Right lobe of liver (tissue), 6 donors: ENCODE measurements around the gene MMADHC. TPM values are rescaled to one million over a fixed set of nuclear protein-coding genes. Genes with fewer than 3 reads are reported as not detected.
A peak's percentile ranks its signal among the peaks of the same experiment; 100 is the strongest.

ENCODE experiments used
- ATAC-seq, 4 donors: fragments of 200-7000 bp; cut with Tn5 transposase; one replicate each; pipeline ENCODE4 v1.9.1; 2020; ENCODE audit warnings: mild to moderate bottlenecking in 4 of 4, moderate library complexity in 4 of 4
- DNase-seq, 3 donors: peaks; one replicate each; pipeline ENCODE4 v3.0.0-alpha.2; 2020
- H3K27ac ChIP-seq, 3 donors: fragments of 200-600 bp; one replicate each; pipeline ENCODE4 v1.8.0; 2022
- H3K27me3 ChIP-seq, 2 donors: fragments of 200-600 bp; one replicate each; pipeline ENCODE4 v1.8.0; 2022
- H3K36me3 ChIP-seq, 4 donors: fragments of 200-600 bp; sonication (generic) in 1 of 4; one replicate each; pipeline versions ENCODE4 v1.5.1 to v1.8.0; 2017 to 2022; ENCODE audit warnings: control low read depth in 1 of 4
- H3K4me1 ChIP-seq, 4 donors: fragments of 200-600 bp; sonication (generic) in 1 of 4; one replicate each; pipeline versions ENCODE4 v1.5.1 to v1.8.0; 2017 to 2022; ENCODE audit warnings: control low read depth in 1 of 4
- H3K4me3 ChIP-seq, 3 donors: fragments of 200-600 bp; one replicate each; pipeline ENCODE4 v1.8.0; 2022
- H3K9me3 ChIP-seq, 4 donors: fragments of 200-600 bp; sonication (generic) in 1 of 4; one replicate each; pipeline versions ENCODE4 v1.5.1 to v1.8.0; 2017 to 2022; ENCODE audit warnings: control low read depth in 1 of 4
- POLR2A ChIP-seq: fragments of 450-650 bp; IDR thresholded peaks from one replicate; pipeline ENCODE4 v1.6.1; 2017; ENCODE audit warnings: antibody characterized with exemption, mild to moderate bottlenecking
- WGBS: methylation state at CpG from one replicate; pipeline ENCODE4 v1.1.6; 2018; ENCODE audit warnings: low coverage, low lambda C conversion rate; ENCODE audit not compliant: insufficient coverage; ENCODE audit errors: missing lambda C conversion rate; 5-methylcytosine and 5-hydroxymethylcytosine counted together
- intact Hi-C, 2 donors: fragments of 100-400 bp; cut with DNase I; formaldehyde crosslinking; loops; one replicate each; pipeline versions ENCODE4 v1.11.2 to v1.14.1; 2022
- total RNA-seq, 6 experiments: library from RNA; depleted of rRNA in 2 of 6; stranded (reverse); fragments of >200 nt in 2 of 6; fragmentation: NEBNext Ultra II Directional in 3 of 6; extraction: Animal tissue kit (Norgen Biotek cat#: 25700) in 3 of 6; gene quantifications; one replicate each; pipeline versions ENCODE4 v1.1.0 to v1.2.4, GENCODE V29; 2016 to 2023
- TF ChIP-seq, protein P1 (sequence below), 4 donors: fragments of 200-600 bp in 3 of 4; fragments of 450-650 bp in 1 of 4; IDR thresholded peaks; one replicate each; pipeline versions ENCODE4 v1.5.1 to v1.8.0; 2016 to 2022; ENCODE audit warnings: antibody characterized with exemption in 4 of 4, mild to moderate bottlenecking in 2 of 4
- donor health status: DM: no; HTN: yes; CAD: no.
- donor health status: DM: no; HTN: no; CAD: no.
- donor health status: DM: no; HTN: no; CAD: no.
- donor health status: DM: no; HTN: yes; CAD: no.
- donor health status: DM: no; HTN: yes; CAD: no.

MMADHC gene
- total RNA-seq, 6 experiments from 2014 or later = 59.9 to 84.9 (median 66.2) TPM

DNA sequence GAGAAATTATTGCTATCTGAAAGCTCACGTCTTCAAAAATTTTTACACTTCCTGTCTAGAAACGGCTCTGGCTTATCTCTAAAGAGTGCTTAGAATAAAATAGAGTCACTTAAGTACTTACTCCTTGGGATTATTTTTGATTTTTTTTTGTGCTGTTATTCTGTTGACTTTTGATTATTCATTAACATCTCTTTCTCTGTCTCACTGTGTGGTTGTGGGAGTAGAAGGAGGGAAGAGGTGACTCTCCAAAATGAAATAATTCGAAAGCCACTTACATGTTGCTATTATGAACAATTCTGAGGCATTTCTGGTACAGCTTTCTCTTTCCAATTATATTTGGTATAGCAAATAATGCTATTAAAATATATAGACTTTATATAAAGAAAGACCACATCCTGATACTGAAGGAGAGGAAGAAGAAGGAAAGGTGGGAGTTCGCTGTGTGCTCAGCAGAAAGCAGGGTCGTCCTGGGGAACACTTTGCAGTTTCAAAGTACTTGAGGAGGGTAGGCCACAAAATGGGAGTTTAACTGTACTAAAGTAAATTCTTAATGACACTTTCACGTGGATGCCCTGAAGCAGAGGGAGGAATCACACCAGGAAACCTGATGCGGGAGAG is 9.6 kb upstream of the MMADHC start:
- no peak for TF ChIP-seq POLR2A
- TF ChIP-seq, protein P1, sequence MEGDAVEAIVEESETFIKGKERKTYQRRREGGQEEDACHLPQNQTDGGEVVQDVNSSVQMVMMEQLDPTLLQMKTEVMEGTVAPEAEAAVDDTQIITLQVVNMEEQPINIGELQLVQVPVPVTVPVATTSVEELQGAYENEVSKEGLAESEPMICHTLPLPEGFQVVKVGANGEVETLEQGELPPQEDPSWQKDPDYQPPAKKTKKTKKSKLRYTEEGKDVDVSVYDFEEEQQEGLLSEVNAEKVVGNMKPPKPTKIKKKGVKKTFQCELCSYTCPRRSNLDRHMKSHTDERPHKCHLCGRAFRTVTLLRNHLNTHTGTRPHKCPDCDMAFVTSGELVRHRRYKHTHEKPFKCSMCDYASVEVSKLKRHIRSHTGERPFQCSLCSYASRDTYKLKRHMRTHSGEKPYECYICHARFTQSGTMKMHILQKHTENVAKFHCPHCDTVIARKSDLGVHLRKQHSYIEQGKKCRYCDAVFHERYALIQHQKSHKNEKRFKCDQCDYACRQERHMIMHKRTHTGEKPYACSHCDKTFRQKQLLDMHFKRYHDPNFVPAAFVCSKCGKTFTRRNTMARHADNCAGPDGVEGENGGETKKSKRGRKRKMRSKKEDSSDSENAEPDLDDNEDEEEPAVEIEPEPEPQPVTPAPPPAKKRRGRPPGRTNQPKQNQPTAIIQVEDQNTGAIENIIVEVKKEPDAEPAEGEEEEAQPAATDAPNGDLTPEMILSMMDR (IDR thresholded peaks at IDR 0.05) = no peak
- DNase-seq = no peak
- Histone ChIP-seq H3K4me1 (peaks cover 0 to 8% (median 5%) of the 10 kb centered on the region in 4 donors), H3K27ac (no peak overlapping the region), H3K36me3 (no peaks in the 10 kb centered on the region), H3K4me3 (no peak overlapping the region), H3K27me3 (no peaks in the 10 kb centered on the region), H3K9me3 (peaks cover 0 to 6% (median 0%) of the 10 kb centered on the region in 4 donors)
- 21% methylated on average over 7 of the region's 7 CpGs for WGBS
- intact Hi-C loops = no loop called here
- peak; percentile 58 to 71 (median 66) for ATAC-seq

DNA sequence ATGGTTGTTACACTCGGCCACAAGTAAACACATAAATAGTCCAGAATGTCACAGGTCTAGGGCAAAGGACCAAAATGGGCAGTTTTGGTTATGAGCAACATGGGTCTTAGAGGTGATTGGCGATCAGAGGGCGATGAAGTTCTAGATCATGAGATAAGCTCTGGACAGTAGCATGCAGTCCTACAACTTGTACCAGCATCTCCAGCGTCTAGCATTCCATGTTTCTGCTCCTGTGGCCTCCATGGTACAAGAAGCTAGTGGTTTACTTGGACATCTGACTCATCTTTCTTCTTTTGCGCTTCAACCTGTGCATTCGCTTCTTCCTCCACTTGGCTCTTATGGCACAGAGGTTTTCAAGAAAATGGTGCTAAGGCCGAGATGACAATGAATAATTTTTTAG is 8.9 kb upstream of the MMADHC start:
- intact Hi-C loops = no loop called here
- no peak for DNase-seq
- Histone ChIP-seq H3K27ac (no peak overlapping the region), H3K36me3 (no peaks in the 10 kb centered on the region), H3K27me3 (no peaks in the 10 kb centered on the region), H3K9me3 (peaks cover 0 to 6% (median 0%) of the 10 kb centered on the region in 4 donors), H3K4me3 (no peak overlapping the region), H3K4me1 (peaks cover 0 to 8% (median 5%) of the 10 kb centered on the region in 4 donors)
- ATAC-seq = no peak
- TF ChIP-seq POLR2A = no peak
- TF ChIP-seq, protein P1 (IDR thresholded peaks at IDR 0.05) = no peak
- 77% methylated on average over 7 of the region's 7 CpGs for WGBS

DNA sequence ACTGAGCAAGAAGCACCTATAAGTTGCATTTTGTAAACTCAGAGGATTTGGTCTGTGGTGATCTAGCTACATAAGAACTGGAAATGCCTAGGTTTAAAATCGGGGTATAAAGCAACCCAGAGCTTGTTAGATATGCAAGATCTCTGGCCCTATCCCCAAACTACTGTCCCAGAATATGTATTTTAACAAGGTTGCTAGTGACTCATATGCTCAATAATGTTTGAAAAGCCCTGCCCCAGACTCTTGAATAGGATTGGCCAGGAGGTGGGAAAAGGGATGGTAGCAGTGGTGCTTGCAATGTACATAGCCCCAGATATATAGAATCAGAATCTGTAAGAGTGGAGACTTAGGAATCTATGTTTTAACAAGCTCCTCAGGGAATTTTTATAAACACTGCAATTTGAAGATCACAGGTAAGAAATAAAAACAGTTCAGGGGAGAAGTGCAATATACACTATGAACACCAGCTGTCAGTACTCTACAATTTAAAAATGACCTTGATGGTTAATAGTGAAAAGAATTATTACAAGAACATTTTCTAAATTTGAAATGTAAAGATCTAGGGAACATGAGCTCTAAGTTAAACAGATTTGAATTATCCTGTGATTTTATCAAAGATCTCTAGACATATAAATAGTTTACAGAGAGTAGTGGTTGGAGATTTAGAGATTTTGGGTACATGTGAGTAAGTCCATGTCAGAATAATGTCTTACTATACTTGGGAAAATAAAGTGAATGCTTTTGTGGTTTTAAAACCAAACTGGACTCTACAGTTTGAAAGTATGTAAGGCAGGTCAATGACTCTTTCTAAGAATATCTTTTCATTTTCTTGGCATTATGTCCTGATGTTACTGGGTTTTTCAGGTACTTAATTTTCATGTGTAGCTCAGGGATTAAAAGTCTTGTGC is 7.7 kb upstream of the MMADHC start:
- DNase-seq (no peak), ATAC-seq (no peak)
- Histone ChIP-seq H3K36me3 (no peaks in the 10 kb centered on the region), H3K27ac (no peak overlapping the region), H3K27me3 (no peaks in the 10 kb centered on the region), H3K9me3 (no peaks in the 10 kb centered on the region), H3K4me3 (no peak overlapping the region), H3K4me1 (peaks cover 0 to 8% (median 5%) of the 10 kb centered on the region in 4 donors)
- intact Hi-C loops = no loop called here
- 88% methylated on average over 1 of the region's 1 CpG for WGBS
- TF ChIP-seq, protein P1 (IDR thresholded peaks at IDR 0.05) = peak in 3 of 4 donors; percentile 14 to 16 (median 16)
- TF ChIP-seq POLR2A = no peak

DNA sequence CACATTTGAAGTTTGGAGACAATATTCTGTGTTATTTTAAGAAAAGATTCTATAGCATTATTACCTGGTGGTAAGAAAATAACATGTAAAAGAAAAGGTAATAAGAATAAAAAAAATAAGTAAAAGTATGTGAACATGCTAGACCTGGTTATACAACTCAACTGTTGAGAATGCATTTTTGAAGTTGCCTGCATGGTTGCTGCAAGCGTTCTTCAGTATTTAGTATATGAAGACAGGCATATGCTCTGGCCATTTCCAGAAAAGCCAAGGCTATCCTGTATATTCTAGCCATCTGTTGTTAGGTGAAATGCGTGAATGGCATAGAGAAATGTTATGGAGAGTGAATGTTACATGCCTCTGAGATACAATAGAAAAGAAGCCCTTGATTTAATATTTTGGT is 6.8 kb upstream of the MMADHC start:
- TF ChIP-seq, protein P1 (IDR thresholded peaks at IDR 0.05) = no peak
- no peak for TF ChIP-seq POLR2A
- no peaks in the 10 kb centered on the region for H3K36me3 ChIP-seq
- DNase-seq (no peak), ATAC-seq (no peak)
- no peaks in the 10 kb centered on the region for H3K9me3 ChIP-seq
- H3K4me1 ChIP-seq = peaks cover 0 to 8% (median 5%) of the 10 kb centered on the region in 4 donors
- H3K27me3 ChIP-seq = no peaks in the 10 kb centered on the region
- intact Hi-C loops = no loop called here
- H3K4me3 ChIP-seq = no peak overlapping the region
- no peak overlapping the region for H3K27ac ChIP-seq
- WGBS = 83% methylated on average over 2 of the region's 2 CpGs
